Measurements from ENCODE around the gene FCHO2.
A peak's percentile ranks its signal among the peaks of the same experiment; 100 is the strongest.
"Not testable (repeated sequence)": the region's sequence is repeated elsewhere in the genome, so short reads cannot be mapped to it uniquely, and the experiment has no call there.

Gene FCHO2

GRCh38 chr5:73019766-73020165 is 63.9 kb downstream of the FCHO2 start:
- TF ChIP-seq, protein P1, sequence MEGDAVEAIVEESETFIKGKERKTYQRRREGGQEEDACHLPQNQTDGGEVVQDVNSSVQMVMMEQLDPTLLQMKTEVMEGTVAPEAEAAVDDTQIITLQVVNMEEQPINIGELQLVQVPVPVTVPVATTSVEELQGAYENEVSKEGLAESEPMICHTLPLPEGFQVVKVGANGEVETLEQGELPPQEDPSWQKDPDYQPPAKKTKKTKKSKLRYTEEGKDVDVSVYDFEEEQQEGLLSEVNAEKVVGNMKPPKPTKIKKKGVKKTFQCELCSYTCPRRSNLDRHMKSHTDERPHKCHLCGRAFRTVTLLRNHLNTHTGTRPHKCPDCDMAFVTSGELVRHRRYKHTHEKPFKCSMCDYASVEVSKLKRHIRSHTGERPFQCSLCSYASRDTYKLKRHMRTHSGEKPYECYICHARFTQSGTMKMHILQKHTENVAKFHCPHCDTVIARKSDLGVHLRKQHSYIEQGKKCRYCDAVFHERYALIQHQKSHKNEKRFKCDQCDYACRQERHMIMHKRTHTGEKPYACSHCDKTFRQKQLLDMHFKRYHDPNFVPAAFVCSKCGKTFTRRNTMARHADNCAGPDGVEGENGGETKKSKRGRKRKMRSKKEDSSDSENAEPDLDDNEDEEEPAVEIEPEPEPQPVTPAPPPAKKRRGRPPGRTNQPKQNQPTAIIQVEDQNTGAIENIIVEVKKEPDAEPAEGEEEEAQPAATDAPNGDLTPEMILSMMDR (IDR thresholded peaks at IDR 0.05; ENCODE audit: insufficient read depth, low read depth, low read length, missing control alignments) = no peak
- DNase-seq (ENCODE audit: low read depth) = no peak
- H3K4me3 ChIP-seq (ENCODE audit: low read length) = no peak overlapping the region

DNA sequence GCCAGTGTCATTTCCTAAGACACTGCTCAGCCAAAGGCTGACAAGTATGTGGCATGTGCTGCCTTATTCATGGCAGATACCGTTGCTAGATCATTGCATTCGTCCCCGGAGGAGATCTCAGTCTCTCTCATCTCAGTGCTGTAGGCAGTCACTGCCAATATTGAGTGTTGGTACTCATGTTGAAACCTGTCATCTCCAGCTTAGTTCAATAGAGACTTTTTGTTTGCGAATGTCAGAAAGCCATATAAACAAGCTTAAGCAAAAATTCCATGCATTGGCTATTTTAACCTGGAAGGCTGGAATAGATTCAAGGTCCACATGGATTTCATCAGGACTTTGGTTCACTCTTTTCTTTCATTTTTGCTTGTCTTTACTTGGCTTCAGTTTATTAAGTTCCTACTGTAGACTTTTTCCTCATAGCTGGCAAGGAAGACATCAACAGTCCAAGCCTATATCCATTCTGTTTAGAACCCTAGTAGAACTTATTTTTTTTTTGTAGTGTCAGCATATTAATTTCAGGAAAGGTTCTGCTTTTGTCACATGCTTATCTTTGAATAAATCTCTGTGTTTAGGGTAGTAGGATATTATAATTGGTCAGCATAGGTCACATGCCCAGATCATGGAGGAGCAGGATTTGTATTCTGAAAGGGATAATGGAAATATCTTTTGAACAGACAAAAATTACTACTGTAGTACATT is 66.8 kb downstream of the FCHO2 start:
- TF ChIP-seq, protein P1 (IDR thresholded peaks at IDR 0.05; ENCODE audit: insufficient read depth, low read depth, low read length, missing control alignments) = no peak
- H3K4me3 ChIP-seq (ENCODE audit: low read length) = no peak overlapping the region
- DNase-seq (ENCODE audit: low read depth) = peak; percentile 54

- DNase-seq (ENCODE audit: low read depth) = peak; percentile 9
- not testable (repeated sequence) for H3K4me3 ChIP-seq (ENCODE audit: low read length)
Observed at GRCh38 chr5:73024946-73025544, 69.2 kb downstream of the FCHO2 start.

GRCh38 chr5:73027361-73027760 is 71.5 kb downstream of the FCHO2 start:
- peak; percentile 19 for DNase-seq (ENCODE audit: low read depth)
- no peak overlapping the region for H3K4me3 ChIP-seq (ENCODE audit: low read length)
- TF ChIP-seq, protein P1 (IDR thresholded peaks at IDR 0.05; ENCODE audit: insufficient read depth, low read depth, low read length, missing control alignments) = peak; percentile 31

GRCh38 chr5:73027816-73028215 is 72.0 kb downstream of the FCHO2 start:
- TF ChIP-seq, protein P1 (IDR thresholded peaks at IDR 0.05; ENCODE audit: insufficient read depth, low read depth, low read length, missing control alignments) = no peak
- no peak for DNase-seq (ENCODE audit: low read depth)
- H3K4me3 ChIP-seq (ENCODE audit: low read length) = no peak overlapping the region

GRCh38 chr5:73028991-73029595 is 73.3 kb downstream of the FCHO2 start:
- no peak for DNase-seq (ENCODE audit: low read depth)
- TF ChIP-seq, protein P1 (IDR thresholded peaks at IDR 0.05; ENCODE audit: insufficient read depth, low read depth, low read length, missing control alignments) = no peak
- H3K4me3 ChIP-seq (ENCODE audit: low read length) = no peak overlapping the region

DNA sequence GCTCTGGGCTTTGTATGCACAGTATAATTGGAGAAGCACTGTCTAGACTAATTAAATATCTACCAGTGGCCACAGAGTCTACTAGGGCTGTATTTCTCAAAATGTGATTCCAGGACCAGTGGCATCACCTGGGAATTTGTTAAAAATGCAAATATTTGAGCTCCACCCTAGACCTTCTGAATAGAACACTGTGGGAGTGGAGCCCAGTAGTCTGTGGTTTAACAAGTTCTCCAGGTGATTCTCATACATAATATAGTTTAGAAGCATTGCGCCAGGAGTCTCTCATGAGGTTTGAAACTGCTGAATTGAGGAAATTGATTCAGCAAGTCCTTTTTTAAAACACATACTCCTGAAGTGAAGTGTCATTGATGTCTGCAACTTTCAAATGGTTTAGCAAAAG is 74.7 kb downstream of the FCHO2 start:
- H3K4me3 ChIP-seq (ENCODE audit: low read length) = no peak overlapping the region
- DNase-seq (ENCODE audit: low read depth) = peak; percentile 66

More for the DNA sequence above, 74.7 kb downstream of the FCHO2 start:
- TF ChIP-seq, protein P1 (IDR thresholded peaks at IDR 0.05; ENCODE audit: insufficient read depth, low read depth, low read length, missing control alignments) = no peak

All from epithelial cell of esophagus (primary cell).